Cardiac septum (tissue), 1 donor: ENCODE results near the gene PTPN1. TPM values are rescaled to one million over a fixed set of nuclear protein-coding genes. Genes with fewer than 3 reads are reported as not detected.

Experiments
- DNase-seq: peaks from one replicate; pipeline ENCODE4 v3.0.0-alpha.2; 2020; ENCODE audit warnings: low spot score
- intact Hi-C: fragments of 100-400 bp; cut with DNase I; formaldehyde crosslinking; loops from one replicate; pipeline ENCODE4 v1.14.0; 2022
- total RNA-seq: library from RNA; stranded (reverse); fragmentation: NEBNext Ultra II Directional; extraction: Animal tissue kit (Norgen Biotek cat#: 25700); gene quantifications from one replicate; pipeline ENCODE4 v1.2.1, GENCODE V29; 2021
- donor health status: DM: no; HTN: no; CAD: no.

Gene PTPN1
- total RNA-seq, 1 donor from 2014 or later, result 34.2 TPM

GRCh38 chr20:50546729-50547314 is 36.6 kb downstream of the PTPN1 start:
- DNase-seq, result no peak

GRCh38 chr20:50547964-50548363 is 37.8 kb downstream of the PTPN1 start:
- intact Hi-C loops, result no loop called here
- no peak for DNase-seq

More at GRCh38 chr20:50546729-50547314, 36.6 kb downstream of the PTPN1 start:
- intact Hi-C loops, result no loop called here

- no peak for DNase-seq
- intact Hi-C loops, result no loop called here
Measured at GRCh38 chr20:50548396-50548795, 38.2 kb downstream of the PTPN1 start.

GRCh38 chr20:50550531-50550930 is 40.3 kb downstream of the PTPN1 start:
- intact Hi-C loops, result no loop called here
- DNase-seq, result no peak

DNA sequence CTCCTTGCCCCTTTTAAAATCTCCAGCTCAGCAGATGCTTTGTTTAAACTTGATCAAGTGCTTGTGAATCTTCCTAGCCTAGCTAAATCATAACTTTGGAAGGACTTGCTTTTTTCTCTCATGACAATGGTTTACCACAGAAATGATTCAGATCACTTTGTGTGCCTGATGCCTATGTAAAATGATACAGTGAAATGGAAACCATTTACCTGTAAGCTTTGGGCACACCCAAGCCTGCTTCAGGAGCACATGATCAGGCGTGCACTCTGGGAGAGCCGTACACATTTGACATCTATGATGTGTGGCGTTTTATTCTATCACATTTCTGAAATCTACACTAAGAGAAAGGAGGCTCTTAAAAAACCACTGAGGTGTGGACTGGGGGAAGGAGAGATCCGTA is 41.1 kb downstream of the PTPN1 start:
- no peak for DNase-seq
- intact Hi-C loops, result no loop called here

DNA sequence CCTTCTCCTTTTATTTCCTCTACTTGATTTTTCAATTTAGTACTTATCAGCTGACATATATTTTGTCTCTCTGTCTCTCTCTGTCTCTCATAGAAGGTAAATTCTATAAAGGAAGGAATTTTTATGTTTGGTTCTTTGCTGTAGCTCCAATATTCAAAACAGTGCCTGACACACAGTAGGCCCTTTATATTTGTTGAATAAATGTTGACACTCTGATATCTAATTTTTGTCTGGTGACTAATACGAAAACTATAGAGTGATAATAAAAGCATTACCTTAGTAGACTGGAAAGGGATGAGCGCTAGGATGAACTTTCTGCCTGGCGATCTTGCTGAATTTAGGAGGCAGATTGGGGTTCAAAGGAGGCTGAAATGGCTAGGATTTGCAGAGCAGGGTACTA is 42.8 kb downstream of the PTPN1 start:
- intact Hi-C loops, result no loop called here
- no peak for DNase-seq

GRCh38 chr20:50554694-50555579 is 44.8 kb downstream of the PTPN1 start:
- no peak for DNase-seq

DNA sequence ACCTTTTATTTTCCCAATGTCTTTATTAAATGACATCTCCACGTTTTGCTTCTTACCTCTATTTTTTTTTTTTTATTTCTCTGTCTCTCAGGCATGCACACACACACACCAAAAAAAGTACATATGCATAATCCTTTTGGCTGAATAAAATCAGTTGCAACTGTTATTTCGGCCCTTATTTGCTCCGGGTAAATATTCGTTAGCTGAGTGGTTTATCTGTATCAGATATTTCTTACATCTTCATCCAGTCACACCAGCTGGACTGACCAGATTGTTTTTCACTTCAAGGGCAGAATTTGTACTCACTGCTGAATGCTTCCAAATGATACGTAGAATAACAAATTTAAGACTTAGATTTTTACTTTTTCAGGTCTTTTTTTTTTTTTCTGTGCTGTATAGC is 45.5 kb downstream of the PTPN1 start:
- intact Hi-C loops, result no loop called here
- DNase-seq, result no peak

More at GRCh38 chr20:50554694-50555579, 44.8 kb downstream of the PTPN1 start:
- intact Hi-C loops, result no loop called here

DNA sequence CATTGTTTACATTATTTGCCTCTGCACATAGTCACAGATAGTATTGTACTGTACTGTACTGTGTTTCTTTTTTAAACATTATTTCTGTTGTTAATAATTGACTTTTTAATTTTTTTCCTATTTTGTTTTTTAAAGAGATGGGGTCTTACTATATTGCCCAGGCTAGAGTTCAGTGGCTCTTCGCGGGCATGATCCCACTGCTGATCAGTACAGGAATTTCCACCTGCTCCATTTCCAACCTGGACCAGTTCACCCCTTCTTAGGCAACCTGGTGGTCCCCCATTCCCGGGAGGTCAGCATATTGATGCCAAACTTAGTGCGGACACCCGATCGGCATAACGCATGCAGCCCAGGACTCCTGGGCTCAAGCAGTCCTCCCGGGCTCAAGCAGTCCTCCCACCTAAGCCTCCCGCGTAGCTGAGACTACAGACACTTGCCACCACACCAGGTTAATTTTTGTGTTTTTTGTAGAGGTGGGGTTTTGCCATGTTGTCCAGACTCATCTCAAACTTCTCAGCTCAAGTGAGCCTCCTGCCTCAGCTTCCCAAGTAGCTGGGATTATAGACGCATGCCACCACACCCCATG is 47.5 kb downstream of the PTPN1 start:
- DNase-seq, result no peak
- intact Hi-C loops, result no loop called here

GRCh38 chr20:50558483-50558925 is 48.3 kb downstream of the PTPN1 start:
- DNase-seq, result no peak

DNA sequence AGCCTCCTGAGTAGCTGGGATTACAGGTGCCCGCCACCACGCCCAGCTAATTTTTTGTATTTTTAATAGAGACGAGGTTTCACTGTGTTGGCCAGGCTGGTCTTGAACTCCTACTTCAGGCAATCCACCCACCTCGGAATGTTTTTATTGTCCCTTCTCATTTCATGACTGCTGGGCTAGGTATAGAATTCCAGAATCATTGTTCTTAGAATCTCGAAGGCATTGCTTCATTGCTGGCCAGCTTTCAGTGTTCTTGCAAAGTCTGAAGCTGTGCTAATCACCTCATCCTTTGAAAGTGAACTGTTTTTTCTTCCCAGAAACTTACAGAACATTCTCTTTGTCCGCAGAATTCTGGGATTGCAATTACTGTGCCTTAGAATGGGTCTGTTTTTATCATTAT is 49.0 kb downstream of the PTPN1 start:
- no peak for DNase-seq
- intact Hi-C loops, result no loop called here

More at GRCh38 chr20:50558483-50558925, 48.3 kb downstream of the PTPN1 start:
- intact Hi-C loops, result no loop called here

- DNase-seq, result no peak
- intact Hi-C loops, result no loop called here
Measured at GRCh38 chr20:50559856-50560638, 49.9 kb downstream of the PTPN1 start.

GRCh38 chr20:50560867-50561266 is 50.7 kb downstream of the PTPN1 start:
- DNase-seq, result no peak
- intact Hi-C loops, result no loop called here

DNA sequence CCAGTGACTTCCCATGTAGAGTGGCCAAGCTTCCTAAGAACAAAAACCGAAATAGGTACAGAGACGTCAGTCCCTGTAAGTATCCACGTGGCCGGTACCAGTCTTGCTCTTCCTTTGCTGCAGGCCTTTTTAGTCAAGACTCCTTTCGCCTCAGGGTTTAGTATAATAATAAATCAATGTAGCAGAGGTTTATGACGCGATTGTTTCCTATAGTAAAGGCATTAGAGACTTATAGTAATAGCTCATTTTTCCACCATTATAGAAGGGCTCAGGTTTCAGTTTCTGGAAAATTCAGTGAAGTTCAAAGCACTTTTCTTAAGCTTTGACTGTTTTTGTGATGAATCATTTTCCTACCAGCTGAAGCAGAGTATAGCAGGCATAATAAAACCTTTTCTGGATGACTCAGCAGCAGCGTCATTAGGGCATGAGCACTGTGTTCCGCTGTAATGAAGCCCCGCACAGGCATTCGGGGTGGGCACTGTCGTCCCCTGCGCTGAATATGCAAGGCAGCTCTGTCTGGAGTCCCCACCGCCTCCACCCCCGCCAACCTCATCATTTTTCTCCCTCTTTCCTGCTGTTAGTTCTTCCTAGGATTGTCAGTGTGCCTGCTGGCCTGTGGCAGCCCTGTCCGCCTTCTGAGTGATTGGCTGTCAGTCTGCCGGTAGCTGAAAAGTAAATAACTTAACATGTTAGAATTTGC is 51.3 kb downstream of the PTPN1 start:
- no peak for DNase-seq
- intact Hi-C loops, result no loop called here

DNA sequence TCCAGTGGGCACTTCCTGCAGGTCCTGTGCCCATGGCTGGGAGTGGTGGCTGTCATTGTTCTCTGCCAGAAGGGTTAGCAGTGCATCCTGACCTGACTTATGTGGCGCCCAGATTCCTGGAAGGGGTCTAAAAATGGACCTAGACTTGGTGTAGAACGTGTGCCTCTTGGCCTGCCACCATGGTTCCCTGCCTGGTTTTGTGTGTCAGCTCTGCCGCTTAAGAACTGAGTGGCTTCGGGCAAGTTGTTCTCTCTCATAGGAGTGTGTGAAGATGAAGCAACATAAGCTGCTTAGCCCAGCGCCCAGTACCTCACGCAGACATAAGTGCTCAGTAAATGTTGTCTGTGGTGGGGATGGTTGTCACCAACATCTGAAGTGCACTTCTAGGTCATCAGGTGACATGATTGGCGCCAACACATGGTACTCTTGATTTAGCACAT is 52.1 kb downstream of the PTPN1 start:
- intact Hi-C loops, result no loop called here
- DNase-seq, result no peak

DNA sequence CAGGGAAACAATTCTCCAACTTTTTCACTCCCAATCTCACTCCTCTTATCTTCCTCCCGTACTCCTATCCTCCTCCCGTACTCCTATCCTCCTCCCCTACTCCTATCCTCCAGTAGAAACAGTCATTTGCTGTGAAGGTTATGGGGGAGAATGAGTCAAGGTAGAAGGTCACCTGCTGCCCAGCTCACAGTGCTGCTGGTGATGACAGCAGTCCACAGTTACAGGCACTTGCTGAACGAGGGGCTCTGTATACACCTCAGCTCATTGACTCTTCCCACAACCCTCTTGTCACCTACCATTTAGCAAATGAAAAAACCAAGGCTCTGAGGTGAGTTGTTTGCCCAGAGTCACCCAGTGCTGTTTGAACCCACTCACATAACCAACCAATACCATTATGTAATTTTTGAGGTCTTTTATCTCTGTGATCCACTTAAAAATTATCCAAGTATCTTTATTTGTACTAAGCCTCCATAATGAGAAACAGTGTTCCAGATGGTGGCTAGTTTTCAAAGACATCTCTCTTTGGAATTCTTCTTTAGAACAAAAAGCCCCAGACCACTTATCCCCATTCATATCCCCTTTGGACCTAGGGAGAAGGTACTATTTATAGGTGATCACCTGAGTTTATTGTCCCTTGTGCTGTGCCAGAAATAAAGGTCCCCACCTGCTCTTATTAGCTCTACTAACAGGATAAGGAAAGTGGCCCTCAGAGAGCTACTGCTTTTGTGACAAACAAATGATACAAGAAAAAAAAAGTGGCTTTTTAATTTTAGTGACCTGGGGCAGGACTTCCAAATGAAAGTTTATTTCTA is 53.2 kb downstream of the PTPN1 start:
- DNase-seq, result no peak
- intact Hi-C loops, result no loop called here

GRCh38 chr20:50565383-50565782 is 55.2 kb downstream of the PTPN1 start:
- DNase-seq, result no peak
- intact Hi-C loops, result no loop called here

- DNase-seq, result no peak
- intact Hi-C loops, result no loop called here
Measured at GRCh38 chr20:50565871-50566270, 55.7 kb downstream of the PTPN1 start.
